Effector memory CD8-positive, alpha-beta T cell (primary cell): ENCODE measurements around the gene BLVRA.
"Not testable (repeated sequence)": the region's sequence is repeated elsewhere in the genome, so short reads cannot be mapped to it uniquely, and the experiment has no call there.

ENCODE experiments used
- ATAC-seq: fragments of 150-1000 bp; cut with Tn5 transposase; replicated peaks from 2 replicates; pipeline ENCODE4 v1.10.0; 2021; ENCODE audit warnings: mild to moderate bottlenecking, moderate library complexity
- DNase-seq, 3 experiments: peaks; one replicate each; pipeline ENCODE4 v3.0.0; 2021
- H3K27ac Mint-ChIP-seq, 2 donors: one replicate each; pipeline ENCODE4 v1.8.0; 2022; ENCODE audit warnings: mild to moderate bottlenecking in 2 of 2, mixed read lengths in 2 of 2, moderate library complexity in 2 of 2
- H3K27me3 Mint-ChIP-seq, 2 donors: one replicate each; pipeline ENCODE4 v1.8.0; 2022; ENCODE audit warnings: mixed read lengths in 2 of 2
- H3K36me3 Mint-ChIP-seq: one replicate; pipeline ENCODE4 v1.8.0; 2022; ENCODE audit warnings: mild to moderate bottlenecking, moderate library complexity, mixed read lengths; ENCODE audit not compliant: insufficient read depth
- H3K4me1 Mint-ChIP-seq, 2 donors: one replicate each; pipeline ENCODE4 v1.8.0; 2022; ENCODE audit warnings: low read depth in 2 of 2, mixed read lengths in 2 of 2
- H3K4me3 Mint-ChIP-seq, 2 donors: one replicate each; pipeline ENCODE4 v1.8.0; 2022; ENCODE audit warnings: mild to moderate bottlenecking in 2 of 2, mixed read lengths in 2 of 2, moderate library complexity in 2 of 2
- H3K9me3 Mint-ChIP-seq, 2 donors: one replicate each; pipeline ENCODE4 v1.8.0; 2022; ENCODE audit warnings: mixed read lengths in 2 of 2

BLVRA gene

DNA sequence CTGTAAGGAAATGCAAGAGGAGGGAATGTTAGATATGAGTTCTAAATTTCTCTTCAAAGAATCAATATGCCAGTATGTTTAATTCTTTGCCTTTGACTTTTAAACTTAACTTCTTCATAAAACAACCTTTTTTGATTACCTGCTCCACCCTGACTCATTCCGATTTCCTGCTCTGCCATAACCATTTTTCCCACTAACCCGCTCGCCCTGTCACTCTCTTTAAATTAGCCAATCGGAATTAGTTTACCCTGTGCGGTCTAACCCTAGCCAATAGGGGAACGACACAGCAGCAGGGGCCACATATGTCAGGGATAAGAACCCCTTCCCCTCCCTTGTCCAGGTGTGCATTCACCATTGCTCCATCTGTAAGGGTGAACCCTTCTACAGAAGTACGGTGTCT is 64.9 kb downstream of the BLVRA start:
- ATAC-seq, H3K4me3 Mint-ChIP-seq, H3K9me3 Mint-ChIP-seq, H3K36me3 Mint-ChIP-seq, DNase-seq, H3K4me1 Mint-ChIP-seq, H3K27ac Mint-ChIP-seq: not testable (repeated sequence)
- peaks cover 11 to 67% of the 10 kb centered on the region in 2 donors for H3K27me3 Mint-ChIP-seq

GRCh38 chr7:43823941-43824340 is 65.5 kb downstream of the BLVRA start:
- no peak for ATAC-seq
- DNase-seq: no peak
- Mint-ChIP-seq H3K27me3 (peaks cover 15 to 72% of the 10 kb centered on the region in 2 donors), H3K36me3 (no peaks in the 10 kb centered on the region), H3K27ac (no peak overlapping the region), H3K4me3 (no peak overlapping the region), H3K9me3 (no peaks in the 10 kb centered on the region), H3K4me1 (no peaks in the 10 kb centered on the region)

- not testable (repeated sequence) for H3K4me3 Mint-ChIP-seq, H3K27ac Mint-ChIP-seq, H3K36me3 Mint-ChIP-seq, H3K4me1 Mint-ChIP-seq, DNase-seq, ATAC-seq, H3K9me3 Mint-ChIP-seq
- peaks cover 21 to 74% of the 10 kb centered on the region in 2 donors for H3K27me3 Mint-ChIP-seq
Observed at GRCh38 chr7:43824513-43824912, 66.0 kb downstream of the BLVRA start.

- H3K4me3 Mint-ChIP-seq: no peak overlapping the region
- H3K9me3 Mint-ChIP-seq: no peaks in the 10 kb centered on the region
- ATAC-seq: no peak
- DNase-seq: no peak
- H3K36me3 Mint-ChIP-seq: no peaks in the 10 kb centered on the region
- H3K4me1 Mint-ChIP-seq: no peaks in the 10 kb centered on the region
- H3K27me3 Mint-ChIP-seq: peaks cover 22 to 73% of the 10 kb centered on the region in 2 donors
- no peak overlapping the region for H3K27ac Mint-ChIP-seq
Observed at GRCh38 chr7:43824963-43825362, 66.5 kb downstream of the BLVRA start.

GRCh38 chr7:43825391-43825808 is 66.9 kb downstream of the BLVRA start:
- ATAC-seq: no peak
- H3K4me3 Mint-ChIP-seq: no peak overlapping the region
- no peaks in the 10 kb centered on the region for H3K4me1 Mint-ChIP-seq
- no peak for DNase-seq
- peaks cover 22 to 72% of the 10 kb centered on the region in 2 donors for H3K27me3 Mint-ChIP-seq
- H3K36me3 Mint-ChIP-seq: no peaks in the 10 kb centered on the region
- H3K27ac Mint-ChIP-seq: no peak overlapping the region
- no peaks in the 10 kb centered on the region for H3K9me3 Mint-ChIP-seq

GRCh38 chr7:43830917-43831316 is 72.4 kb downstream of the BLVRA start:
- DNase-seq, H3K4me3 Mint-ChIP-seq, H3K36me3 Mint-ChIP-seq, H3K9me3 Mint-ChIP-seq, H3K27ac Mint-ChIP-seq, H3K4me1 Mint-ChIP-seq, ATAC-seq: not testable (repeated sequence)
- H3K27me3 Mint-ChIP-seq: peaks cover 22 to 33% of the 10 kb centered on the region in 2 donors

GRCh38 chr7:43834463-43835251 is 76.2 kb downstream of the BLVRA start:
- peak overlapping the region; percentile 84 to 85 for H3K4me3 Mint-ChIP-seq
- H3K9me3 Mint-ChIP-seq: no peaks in the 10 kb centered on the region
- no peaks in the 10 kb centered on the region for H3K36me3 Mint-ChIP-seq
- peaks cover 2 to 10% of the 10 kb centered on the region in 2 donors for H3K4me1 Mint-ChIP-seq
- DNase-seq (peak; percentile 29 to 41 (median 33)), ATAC-seq (peak; percentile 57)
- peaks cover under 1 to 2% of the 10 kb centered on the region in 2 donors for H3K27me3 Mint-ChIP-seq
- H3K27ac Mint-ChIP-seq: peak overlapping the region; percentile 91 to 95

DNA sequence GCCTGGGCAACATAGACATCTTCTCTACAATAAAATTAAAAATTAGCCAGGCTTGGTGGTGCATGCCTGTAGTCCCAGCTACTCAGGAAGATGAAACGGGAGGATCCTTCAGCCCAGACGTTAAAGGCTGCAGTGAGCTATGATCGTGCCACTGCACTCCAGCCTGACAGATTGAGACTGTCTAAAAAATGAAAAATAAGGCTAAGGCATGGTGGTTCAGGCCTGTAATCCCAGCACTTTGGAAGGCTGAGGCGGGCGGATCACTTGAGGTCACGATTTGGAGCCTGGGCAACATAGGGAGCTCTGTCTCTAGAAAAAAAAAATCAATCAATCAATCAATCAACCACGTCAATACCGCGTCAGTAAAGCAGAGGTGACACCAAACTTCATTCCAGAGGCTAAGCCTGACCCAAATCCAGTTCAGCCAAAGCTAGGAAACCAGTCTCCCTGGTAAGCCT is 79.8 kb downstream of the BLVRA start:
- Mint-ChIP-seq H3K27me3 (no peaks in the 10 kb centered on the region), H3K36me3 (no peaks in the 10 kb centered on the region), H3K27ac (peak overlapping the region; percentile 42 to 66), H3K9me3 (no peaks in the 10 kb centered on the region), H3K4me3 (peak overlapping the region in 1 of 2 donors; percentile 55), H3K4me1 (peaks cover 2 to 10% of the 10 kb centered on the region in 2 donors)
- no peak for DNase-seq
- no peak for ATAC-seq

DNA sequence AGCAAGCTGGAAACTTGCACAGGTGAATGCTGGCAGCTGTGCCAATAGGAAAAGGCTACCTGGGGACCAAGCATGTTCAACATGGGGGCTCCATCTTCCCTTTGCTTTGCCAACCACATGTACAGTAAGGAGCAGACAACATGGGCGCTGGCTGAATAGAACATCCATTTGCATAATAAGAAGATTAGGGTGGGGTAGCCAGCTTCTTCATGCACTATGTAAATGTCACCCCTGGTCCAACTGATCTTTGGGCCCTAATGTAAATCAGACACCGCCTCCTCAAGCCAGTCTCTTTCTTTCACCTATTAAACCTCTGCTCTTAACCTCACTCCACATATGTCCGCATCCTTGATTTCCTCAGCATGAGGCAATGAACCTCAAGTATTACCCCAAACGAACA is 84.8 kb downstream of the BLVRA start:
- no peaks in the 10 kb centered on the region for H3K4me1 Mint-ChIP-seq
- H3K36me3 Mint-ChIP-seq: no peaks in the 10 kb centered on the region
- ATAC-seq: no peak
- H3K27me3 Mint-ChIP-seq: peaks cover 0 to 7% of the 10 kb centered on the region in 2 donors
- no peak overlapping the region for H3K27ac Mint-ChIP-seq
- H3K9me3 Mint-ChIP-seq: no peaks in the 10 kb centered on the region
- DNase-seq: no peak
- no peak overlapping the region for H3K4me3 Mint-ChIP-seq

DNA sequence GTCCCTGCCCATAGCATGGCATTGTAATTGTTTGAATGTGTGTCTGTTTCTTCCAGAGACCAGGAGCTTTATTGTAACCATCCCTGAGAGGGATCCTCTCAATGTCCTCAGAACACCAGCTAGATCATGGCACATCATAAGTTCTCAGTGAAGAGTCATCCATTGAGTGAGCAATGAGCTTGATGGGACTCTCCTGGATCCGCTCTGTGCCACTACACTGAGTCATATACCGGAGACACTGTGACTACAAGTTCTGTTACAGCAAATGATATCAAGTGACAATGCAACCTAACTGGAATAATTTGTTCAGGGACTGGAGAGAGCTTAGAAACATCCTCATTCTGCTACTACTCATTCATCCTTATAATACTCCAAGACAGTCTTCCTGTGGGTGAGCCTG is 85.8 kb downstream of the BLVRA start:
- Mint-ChIP-seq H3K27ac (no peak overlapping the region), H3K36me3 (no peaks in the 10 kb centered on the region), H3K9me3 (no peaks in the 10 kb centered on the region), H3K4me1 (no peaks in the 10 kb centered on the region), H3K27me3 (peaks cover 0 to 7% of the 10 kb centered on the region in 2 donors), H3K4me3 (no peak overlapping the region)
- ATAC-seq: no peak
- DNase-seq: no peak

- no peaks in the 10 kb centered on the region for H3K9me3 Mint-ChIP-seq
- no peaks in the 10 kb centered on the region for H3K36me3 Mint-ChIP-seq
- H3K27ac Mint-ChIP-seq: no peak overlapping the region
- H3K4me3 Mint-ChIP-seq: no peak overlapping the region
- no peak for ATAC-seq
- no peak for DNase-seq
- H3K27me3 Mint-ChIP-seq: peaks cover 0 to 7% of the 10 kb centered on the region in 2 donors
- no peaks in the 10 kb centered on the region for H3K4me1 Mint-ChIP-seq
Observed at GRCh38 chr7:43844662-43845061, 86.2 kb downstream of the BLVRA start.

- no peak overlapping the region for H3K27ac Mint-ChIP-seq
- no peak overlapping the region for H3K4me3 Mint-ChIP-seq
- no peaks in the 10 kb centered on the region for H3K9me3 Mint-ChIP-seq
- no peak for ATAC-seq
- DNase-seq: no peak
- H3K27me3 Mint-ChIP-seq: peaks cover 0 to 7% of the 10 kb centered on the region in 2 donors
- peaks cover 0 to 5% of the 10 kb centered on the region in 2 donors for H3K4me1 Mint-ChIP-seq
- no peaks in the 10 kb centered on the region for H3K36me3 Mint-ChIP-seq
Observed at GRCh38 chr7:43847496-43847895, 89.0 kb downstream of the BLVRA start.

DNA sequence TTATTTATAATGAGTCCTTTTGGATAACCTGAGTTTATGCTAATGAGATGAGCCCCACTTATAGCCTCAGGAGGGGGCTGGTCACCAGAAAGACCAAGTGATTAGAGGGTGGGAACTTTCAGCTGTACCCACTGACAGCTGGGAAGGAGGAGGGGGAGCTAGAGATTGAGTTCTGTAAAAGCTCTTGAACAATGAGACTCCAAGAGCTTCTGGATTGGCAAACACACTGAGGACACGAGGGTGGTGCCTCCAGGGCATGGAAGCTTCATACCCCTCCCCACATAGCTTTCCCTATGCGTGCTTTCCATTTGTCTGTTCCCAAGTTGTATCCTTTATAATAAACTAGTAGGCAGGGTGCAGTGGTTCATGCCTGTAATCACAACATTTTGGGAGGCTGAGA is 90.6 kb downstream of the BLVRA start:
- Mint-ChIP-seq H3K27me3 (peaks cover 0 to 7% of the 10 kb centered on the region in 2 donors), H3K4me3 (no peak overlapping the region), H3K36me3 (no peaks in the 10 kb centered on the region), H3K4me1 (peaks cover 0 to 5% of the 10 kb centered on the region in 2 donors), H3K27ac (no peak overlapping the region), H3K9me3 (no peaks in the 10 kb centered on the region)
- ATAC-seq (no peak), DNase-seq (no peak)

DNA sequence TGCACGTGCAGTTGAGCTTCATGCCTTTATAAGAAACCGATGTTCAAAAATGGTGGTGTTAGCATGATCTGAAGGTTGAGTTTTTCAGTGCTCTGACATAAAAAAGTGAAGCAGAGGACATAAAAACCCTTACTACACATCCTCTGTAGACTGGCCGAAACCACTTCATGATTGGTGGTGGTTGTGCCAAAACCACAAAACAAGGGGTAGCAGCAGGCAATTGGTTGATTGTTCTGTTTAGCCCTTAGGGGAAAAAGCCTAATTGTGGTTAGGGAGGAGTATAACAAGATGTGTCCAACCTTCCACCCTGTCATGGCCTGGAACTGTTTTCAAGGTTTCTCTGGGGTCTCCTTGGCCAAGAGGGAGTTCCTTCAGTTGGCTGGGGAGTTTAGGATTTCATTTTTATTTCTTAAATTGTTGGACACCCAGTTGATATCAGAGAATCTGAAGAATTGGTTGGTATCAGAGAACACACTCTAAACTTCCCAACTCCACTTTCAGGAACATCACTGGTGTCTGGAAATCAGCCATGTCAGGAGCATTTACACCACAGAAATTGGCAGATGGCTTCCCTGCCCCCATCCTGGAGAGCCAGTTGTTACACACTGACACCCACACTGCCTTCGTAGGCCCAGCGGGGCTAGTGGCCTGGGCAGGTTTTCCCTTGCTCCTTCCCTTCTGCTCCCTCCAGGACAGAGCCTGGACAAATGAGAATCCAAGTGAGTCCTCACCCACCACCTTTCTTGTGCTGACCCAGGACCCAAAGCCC is 92.1 kb downstream of the BLVRA start:
- DNase-seq (no peak), ATAC-seq (no peak)
- Mint-ChIP-seq H3K27me3 (peaks cover 0 to 6% of the 10 kb centered on the region in 2 donors), H3K9me3 (no peaks in the 10 kb centered on the region), H3K4me3 (no peak overlapping the region), H3K27ac (no peak overlapping the region), H3K4me1 (peaks cover 0 to 5% of the 10 kb centered on the region in 2 donors), H3K36me3 (no peaks in the 10 kb centered on the region)
